Measurements from ENCODE around the gene EVC2.

DNA sequence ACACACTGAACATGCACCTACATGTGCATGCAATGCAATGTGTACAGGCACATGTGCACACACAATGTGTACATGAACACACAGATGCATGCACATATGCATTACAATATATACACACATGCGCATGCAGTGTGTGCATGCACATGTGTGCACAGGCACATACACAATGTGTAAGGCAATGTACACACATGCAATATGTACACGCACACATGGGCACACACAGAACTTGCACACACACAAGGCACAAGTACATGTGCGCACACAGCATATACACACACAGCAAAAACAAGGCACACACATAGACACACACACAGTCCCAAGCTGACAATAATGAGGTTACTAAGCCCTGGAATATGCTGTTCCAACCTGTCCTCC, 76.3 kb downstream of the EVC2 start:
- TF ChIP-seq, protein P1, sequence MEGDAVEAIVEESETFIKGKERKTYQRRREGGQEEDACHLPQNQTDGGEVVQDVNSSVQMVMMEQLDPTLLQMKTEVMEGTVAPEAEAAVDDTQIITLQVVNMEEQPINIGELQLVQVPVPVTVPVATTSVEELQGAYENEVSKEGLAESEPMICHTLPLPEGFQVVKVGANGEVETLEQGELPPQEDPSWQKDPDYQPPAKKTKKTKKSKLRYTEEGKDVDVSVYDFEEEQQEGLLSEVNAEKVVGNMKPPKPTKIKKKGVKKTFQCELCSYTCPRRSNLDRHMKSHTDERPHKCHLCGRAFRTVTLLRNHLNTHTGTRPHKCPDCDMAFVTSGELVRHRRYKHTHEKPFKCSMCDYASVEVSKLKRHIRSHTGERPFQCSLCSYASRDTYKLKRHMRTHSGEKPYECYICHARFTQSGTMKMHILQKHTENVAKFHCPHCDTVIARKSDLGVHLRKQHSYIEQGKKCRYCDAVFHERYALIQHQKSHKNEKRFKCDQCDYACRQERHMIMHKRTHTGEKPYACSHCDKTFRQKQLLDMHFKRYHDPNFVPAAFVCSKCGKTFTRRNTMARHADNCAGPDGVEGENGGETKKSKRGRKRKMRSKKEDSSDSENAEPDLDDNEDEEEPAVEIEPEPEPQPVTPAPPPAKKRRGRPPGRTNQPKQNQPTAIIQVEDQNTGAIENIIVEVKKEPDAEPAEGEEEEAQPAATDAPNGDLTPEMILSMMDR (IDR thresholded peaks at IDR 0.05) = no peak
- no peak for TF ChIP-seq POLR2A (IDR thresholded peaks at IDR 0.05)
